Sigmoid colon (tissue), 7 donors: ENCODE measurements around the gene FAM240B. TPM values are rescaled to one million over a fixed set of nuclear protein-coding genes. Genes with fewer than 3 reads are reported as not detected.

Experiments
- DNase-seq: peaks from one replicate; pipeline ENCODE4 v3.0.0-alpha.2; 2019
- H3K27ac ChIP-seq, 4 donors: fragments of 200-600 bp; sonication (generic); one replicate each; pipeline ENCODE4 v1.5.1; 2016 to 2019; ENCODE audit warnings: mild to moderate bottlenecking in 1 of 4
- H3K27me3 ChIP-seq, 3 donors: fragments of 200-600 bp; sonication (generic); one replicate each; pipeline ENCODE4 v1.5.1; 2019; ENCODE audit warnings: mild to moderate bottlenecking in 1 of 3
- H3K36me3 ChIP-seq, 4 donors: fragments of 200-600 bp; sonication (generic); one replicate each; pipeline ENCODE4 v1.5.1; 2016 to 2019
- H3K4me1 ChIP-seq, 4 donors: fragments of 200-600 bp; sonication (generic); one replicate each; pipeline ENCODE4 v1.5.1; 2017 to 2019
- H3K4me3 ChIP-seq, 4 donors: fragments of 200-600 bp; sonication (generic); one replicate each; pipeline ENCODE4 v1.5.1; 2017 to 2019; ENCODE audit warnings: mild to moderate bottlenecking in 2 of 4, moderate library complexity in 1 of 4
- H3K9me3 ChIP-seq, 4 donors: fragments of 200-600 bp in 3 of 4; sonication (generic) in 3 of 4; one replicate each; pipeline versions ENCODE4 v1.5.1 to v1.6.1; 2013 to 2019
- CTCF ChIP-seq, 4 experiments: fragments of 450-650 bp in 3 of 4; fragments of 200-600 bp in 1 of 4; IDR thresholded peaks; one replicate each; pipeline ENCODE4 v1.5.1; 2016 to 2019; ENCODE audit warnings: antibody characterized with exemption in 4 of 4, mild to moderate bottlenecking in 3 of 4, moderate library complexity in 2 of 4
- EP300 ChIP-seq, 4 donors: sonication (generic); formaldehyde crosslinking; IDR thresholded peaks; one replicate each; pipeline ENCODE4 v1.6.1; 2017; ENCODE audit warnings: antibody characterized with exemption in 4 of 4
- POLR2A ChIP-seq, 2 donors: fragments of 450-650 bp; IDR thresholded peaks; one replicate each; pipeline ENCODE4 v1.6.1; 2016; ENCODE audit warnings: antibody characterized with exemption in 2 of 2, mild to moderate bottlenecking in 2 of 2, moderate library complexity in 2 of 2
- POLR2AphosphoS5 ChIP-seq, 4 donors: sonication (generic); formaldehyde crosslinking; IDR thresholded peaks; one replicate each; pipeline ENCODE4 v1.6.1; 2017; ENCODE audit warnings: antibody characterized with exemption in 4 of 4
- WGBS, 2 donors: extraction: QIAGEN DNeasy Blood & Tissue Kit; methylation state at CpG; one replicate each; pipeline ENCODE4 v1.1.7; 2013; 5-methylcytosine and 5-hydroxymethylcytosine counted together
- intact Hi-C: fragments of 100-400 bp; cut with DNase I; formaldehyde crosslinking; loops from one replicate; pipeline ENCODE4 v1.15.1; 2023
- polyA plus RNA-seq, 3 donors: library from polyadenylated mRNA; stranded (reverse); fragments of 200-250 nt; gene quantifications; one replicate each; pipeline ENCODE4 v1.2.3, GENCODE V29; 2013
- total RNA-seq, 4 donors: library from RNA; depleted of rRNA; stranded (reverse); fragments of >200 nt; gene quantifications; one replicate each; pipeline ENCODE4 v1.1.0, GENCODE V29; 2016
- donor health status: healthy with polysubstance abuse.
- donor health status: Bipolar disorder and iron deficiency.
- donor health status: healthy.

The FAM240B gene
- total and polyA plus RNA-seq, 7 donors = not detected

- TF ChIP-seq CTCF (IDR thresholded peaks at IDR 0.05) (no peak), POLR2AphosphoS5 (IDR thresholded peaks at IDR 0.05) (no peak), POLR2A (IDR thresholded peaks at IDR 0.05) (no peak), EP300 (IDR thresholded peaks at IDR 0.05) (no peak)
- intact Hi-C loops = no loop called here
- no peaks in the 10 kb centered on the region for H3K4me1 ChIP-seq
- no peaks in the 10 kb centered on the region for H3K36me3 ChIP-seq
- WGBS, 2 donors = 62 to 64% methylated on average over 10 of the region's 10 CpGs
- no peak for DNase-seq
- no peaks in the 10 kb centered on the region for H3K9me3 ChIP-seq
- no peak overlapping the region for H3K4me3 ChIP-seq
- no peaks in the 10 kb centered on the region for H3K27me3 ChIP-seq
- H3K27ac ChIP-seq = no peak overlapping the region
Observed at GRCh38 chr9:38707885-38708637, 11.9 kb downstream of the FAM240B start.

- TF ChIP-seq CTCF (IDR thresholded peaks at IDR 0.05) (no peak), EP300 (IDR thresholded peaks at IDR 0.05) (no peak), POLR2AphosphoS5 (IDR thresholded peaks at IDR 0.05) (no peak), POLR2A (IDR thresholded peaks at IDR 0.05) (no peak)
- no peak overlapping the region for H3K4me3 ChIP-seq
- no peaks in the 10 kb centered on the region for H3K36me3 ChIP-seq
- no peak for DNase-seq
- intact Hi-C loops = no loop called here
- H3K9me3 ChIP-seq = no peaks in the 10 kb centered on the region
- H3K27ac ChIP-seq = no peak overlapping the region
- WGBS, 2 donors = 67 to 83% methylated on average over 7 of the region's 7 CpGs
- H3K4me1 ChIP-seq = no peaks in the 10 kb centered on the region
- H3K27me3 ChIP-seq = no peaks in the 10 kb centered on the region
Observed at GRCh38 chr9:38706493-38706892, 13.4 kb downstream of the FAM240B start.

GRCh38 chr9:38705917-38706316 lies 14.0 kb downstream of the FAM240B start:
- 76 to 80% methylated on average over 6 of the region's 6 CpGs for WGBS, 2 donors

GRCh38 chr9:38700695-38701094 lies 19.2 kb downstream of the FAM240B start:
- Histone ChIP-seq H3K4me1 (no peaks in the 10 kb centered on the region), H3K27ac (no peak overlapping the region), H3K9me3 (no peaks in the 10 kb centered on the region), H3K36me3 (no peaks in the 10 kb centered on the region), H3K27me3 (no peaks in the 10 kb centered on the region), H3K4me3 (no peak overlapping the region)
- WGBS, 2 donors = 70 to 82% methylated on average over 1 of the region's 1 CpG
- TF ChIP-seq POLR2A (IDR thresholded peaks at IDR 0.05) (no peak), CTCF (IDR thresholded peaks at IDR 0.05) (no peak), POLR2AphosphoS5 (IDR thresholded peaks at IDR 0.05) (no peak), EP300 (IDR thresholded peaks at IDR 0.05) (no peak)
- intact Hi-C loops = no loop called here
- no peak for DNase-seq

More at GRCh38 chr9:38705917-38706316, 14.0 kb downstream of the FAM240B start:
- no peak overlapping the region for H3K4me3 ChIP-seq
- TF ChIP-seq POLR2AphosphoS5 (IDR thresholded peaks at IDR 0.05) (no peak), CTCF (IDR thresholded peaks at IDR 0.05) (no peak), EP300 (IDR thresholded peaks at IDR 0.05) (no peak), POLR2A (IDR thresholded peaks at IDR 0.05) (no peak)
- no peak overlapping the region for H3K27ac ChIP-seq
- H3K27me3 ChIP-seq = no peaks in the 10 kb centered on the region
- H3K4me1 ChIP-seq = no peaks in the 10 kb centered on the region
- H3K9me3 ChIP-seq = no peaks in the 10 kb centered on the region
- no peaks in the 10 kb centered on the region for H3K36me3 ChIP-seq
- no peak for DNase-seq
- intact Hi-C loops = no loop called here

- H3K4me1 ChIP-seq = no peaks in the 10 kb centered on the region
- DNase-seq = no peak
- WGBS, 2 donors = 70 to 85% methylated on average over 7 of the region's 7 CpGs
- H3K4me3 ChIP-seq = no peak overlapping the region
- H3K27ac ChIP-seq = no peak overlapping the region
- intact Hi-C loops = no loop called here
- no peak for TF ChIP-seq POLR2AphosphoS5 (IDR thresholded peaks at IDR 0.05)
- TF ChIP-seq POLR2A (IDR thresholded peaks at IDR 0.05) = no peak
- TF ChIP-seq CTCF (IDR thresholded peaks at IDR 0.05) = no peak
- TF ChIP-seq EP300 (IDR thresholded peaks at IDR 0.05) = no peak
- H3K36me3 ChIP-seq = no peaks in the 10 kb centered on the region
- no peaks in the 10 kb centered on the region for H3K27me3 ChIP-seq
- no peaks in the 10 kb centered on the region for H3K9me3 ChIP-seq
Observed at GRCh38 chr9:38699337-38699736, 20.6 kb downstream of the FAM240B start.
